ENCODE results near the gene EDARADD.

The EDARADD gene

GRCh38 chr1:236371083-236371482, 23.0 kb upstream of the EDARADD start:
- no peak for DNase-seq (ENCODE audit: low read depth)
- H3K4me3 ChIP-seq (ENCODE audit: low read depth, low read length) = no peak overlapping the region
- no peak for TF ChIP-seq CTCF (IDR thresholded peaks at IDR 0.05; ENCODE audit: low read depth, low read length, missing control alignments)

- no peak overlapping the region for H3K4me3 ChIP-seq (ENCODE audit: low read depth, low read length)
- TF ChIP-seq CTCF (IDR thresholded peaks at IDR 0.05; ENCODE audit: low read depth, low read length, missing control alignments) = no peak
- DNase-seq (ENCODE audit: low read depth) = no peak
Measured at GRCh38 chr1:236377832-236378535, 16.1 kb upstream of the EDARADD start.

GRCh38 chr1:236381565-236382158, 12.4 kb upstream of the EDARADD start:
- TF ChIP-seq CTCF (IDR thresholded peaks at IDR 0.05; ENCODE audit: low read depth, low read length, missing control alignments) = no peak
- no peak for DNase-seq (ENCODE audit: low read depth)
- H3K4me3 ChIP-seq (ENCODE audit: low read depth, low read length) = no peak overlapping the region

- no peak for DNase-seq (ENCODE audit: low read depth)
- H3K4me3 ChIP-seq (ENCODE audit: low read depth, low read length) = no peak overlapping the region
- TF ChIP-seq CTCF (IDR thresholded peaks at IDR 0.05; ENCODE audit: low read depth, low read length, missing control alignments) = no peak
Measured at GRCh38 chr1:236388332-236388731, 5.8 kb upstream of the EDARADD start.

- TF ChIP-seq CTCF (IDR thresholded peaks at IDR 0.05; ENCODE audit: low read depth, low read length, missing control alignments) = no peak
- no peak for DNase-seq (ENCODE audit: low read depth)
- H3K4me3 ChIP-seq (ENCODE audit: low read depth, low read length) = no peak overlapping the region
Measured at GRCh38 chr1:236389253-236389652, 4.8 kb upstream of the EDARADD start.

GRCh38 chr1:236391008-236391407, 3.1 kb upstream of the EDARADD start:
- H3K4me3 ChIP-seq (ENCODE audit: low read depth, low read length) = no peak overlapping the region
- TF ChIP-seq CTCF (IDR thresholded peaks at IDR 0.05; ENCODE audit: low read depth, low read length, missing control alignments) = no peak
- DNase-seq (ENCODE audit: low read depth) = no peak

GRCh38 chr1:236392182-236392581, 1.9 kb upstream of the EDARADD start:
- no peak overlapping the region for H3K4me3 ChIP-seq (ENCODE audit: low read depth, low read length)
- no peak for DNase-seq (ENCODE audit: low read depth)
- no peak for TF ChIP-seq CTCF (IDR thresholded peaks at IDR 0.05; ENCODE audit: low read depth, low read length, missing control alignments)

All from GM12864 (cell line).